A172 (cell line): ENCODE results near the gene PRR23A. TPM values are rescaled to one million over a fixed set of nuclear protein-coding genes. Genes with fewer than 3 reads are reported as not detected.
A peak's percentile ranks its signal among the peaks of the same experiment; 100 is the strongest.
"Not testable (repeated sequence)": the region's sequence is repeated elsewhere in the genome, so short reads cannot be mapped to it uniquely, and the experiment has no call there.

Experiments used
- DNase-seq: peaks from one replicate; pipeline ENCODE4 v3.0.0-alpha.2; 2015; ENCODE audit warnings: low spot score
- total RNA-seq: library from RNA; depleted of rRNA; stranded (reverse); fragments of >200 nt; shearing (Covaris generic); gene quantifications from 2 replicates; pipeline ENCODE4 v1.2.3, GENCODE V29; 2014; rRNA removed

Gene PRR23A
- not detected in 2 replicates for total RNA-seq

GRCh38 chr3:139006051-139006716, at the start of gene PRR23A:
Gene PRR23A (minus strand): TSS chr3:139006268. CDS start chr3:139006268, 0 bp downstream.
- no peak for DNase-seq

- DNase-seq: no peak
Observed at GRCh38 chr3:139052802-139053600, 46.9 kb upstream of the PRR23A start.

DNA sequence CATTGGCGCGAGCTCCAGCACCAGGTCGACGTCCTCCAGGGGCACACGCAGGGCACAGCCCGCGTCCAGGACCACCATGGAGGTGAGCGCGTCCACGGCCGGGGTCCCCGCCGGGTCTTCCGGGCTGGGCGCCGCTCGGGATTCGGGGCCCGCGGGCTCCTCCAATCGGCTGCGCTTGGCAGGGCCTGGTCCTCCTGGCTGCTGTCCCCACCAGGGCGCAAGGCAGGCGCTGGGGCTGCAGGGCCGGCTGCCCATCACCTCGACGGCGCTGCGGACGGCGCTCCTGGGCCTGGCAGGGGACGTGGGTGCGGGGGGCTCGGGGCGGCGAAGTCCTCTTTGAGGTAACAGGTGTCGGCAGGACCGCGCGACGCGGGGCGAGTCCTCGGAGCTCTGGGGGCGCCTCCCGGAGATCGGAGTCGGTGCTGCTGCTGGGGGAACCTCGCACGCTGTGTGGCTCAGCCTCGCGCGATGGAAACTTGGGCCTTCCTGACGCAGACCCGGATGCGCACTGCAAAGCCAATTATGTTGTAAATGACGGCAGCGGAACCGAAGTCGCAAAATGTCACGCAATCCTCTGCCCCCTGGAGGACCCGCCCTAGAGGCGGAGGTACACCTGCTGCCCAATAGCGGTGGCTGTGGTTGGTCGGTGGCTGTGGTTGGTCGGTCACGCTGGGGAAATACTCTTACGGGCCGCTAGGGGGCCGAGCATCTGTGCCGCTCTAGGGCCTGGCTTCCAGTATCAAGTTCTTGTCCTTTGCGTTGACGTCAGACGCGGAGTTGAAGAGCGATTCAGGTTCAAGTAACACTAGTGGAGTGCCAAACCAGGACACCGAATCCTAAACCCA, 38.5 kb upstream of the PRR23A start, which contains the start of gene PRR23C:
Gene PRR23C, minus strand, starts transcription at position 527 of the 845 bp plus-strand sequence. Its CDS starts 272 bp downstream, at position 255.
- no peak for DNase-seq

DNA sequence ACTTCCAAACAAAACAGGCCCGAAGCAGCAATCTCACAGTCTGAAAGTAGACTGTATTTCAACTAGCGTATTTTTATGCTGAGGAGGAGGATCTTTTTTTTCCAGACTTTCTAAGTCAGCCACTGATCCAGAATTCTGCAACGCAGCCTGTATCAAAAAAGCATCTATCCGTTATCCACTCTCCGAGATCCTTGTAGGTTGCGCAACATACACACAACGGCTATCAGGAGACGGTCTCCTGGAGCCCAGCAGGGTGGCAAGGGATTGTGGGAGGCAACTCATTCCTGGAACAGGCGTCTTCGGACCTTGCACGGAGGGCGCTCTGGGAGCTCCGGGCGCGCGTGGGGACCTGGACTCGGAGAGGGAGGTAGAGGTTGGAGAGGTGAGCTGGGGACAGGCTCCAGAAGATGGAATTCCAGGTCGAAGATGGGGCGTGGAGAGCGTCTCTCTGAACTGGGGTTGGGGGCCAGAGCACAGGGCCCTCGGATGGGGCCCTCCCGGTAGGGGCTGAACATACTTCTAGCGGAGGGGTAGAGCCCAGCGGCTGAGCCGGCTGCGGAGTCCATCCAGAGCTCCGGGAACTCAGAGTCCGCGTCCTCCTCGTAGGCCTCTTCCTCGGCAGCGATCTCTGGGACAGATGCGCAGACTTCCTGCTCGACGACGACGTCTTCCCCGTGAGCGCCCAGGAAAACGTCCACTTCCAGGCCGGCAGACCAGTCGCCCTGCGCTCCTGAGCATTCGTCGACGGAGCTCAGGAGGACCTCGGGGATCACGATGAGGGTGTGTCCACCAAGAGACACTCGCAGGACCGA, 37.7 kb upstream of the PRR23A start:
- no peak for DNase-seq

DNA sequence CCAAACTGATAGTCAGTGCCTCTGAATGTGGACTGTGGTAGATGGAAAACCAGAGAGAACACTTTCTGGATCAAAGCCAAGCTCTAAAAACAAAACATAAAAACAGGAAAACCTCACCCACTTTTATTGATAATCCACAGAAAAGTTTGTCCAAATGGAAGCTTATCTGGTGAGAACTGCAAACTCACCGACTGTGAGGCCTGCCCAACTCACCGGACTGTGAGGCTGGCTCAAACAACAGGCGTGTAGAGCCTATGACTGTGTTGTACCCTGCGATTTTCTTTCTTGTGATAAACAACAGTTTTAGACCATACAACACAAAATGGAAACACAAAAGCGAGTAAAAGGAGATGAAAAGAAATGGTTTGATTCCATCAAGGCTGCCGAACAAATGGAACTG, 31.4 kb upstream of the PRR23A start:
- DNase-seq: no peak

- no peak for DNase-seq
Observed at GRCh38 chr3:139032326-139033002, 26.4 kb upstream of the PRR23A start.

- not testable (repeated sequence) for DNase-seq
Observed at GRCh38 chr3:139030576-139030975, 24.5 kb upstream of the PRR23A start.

DNA sequence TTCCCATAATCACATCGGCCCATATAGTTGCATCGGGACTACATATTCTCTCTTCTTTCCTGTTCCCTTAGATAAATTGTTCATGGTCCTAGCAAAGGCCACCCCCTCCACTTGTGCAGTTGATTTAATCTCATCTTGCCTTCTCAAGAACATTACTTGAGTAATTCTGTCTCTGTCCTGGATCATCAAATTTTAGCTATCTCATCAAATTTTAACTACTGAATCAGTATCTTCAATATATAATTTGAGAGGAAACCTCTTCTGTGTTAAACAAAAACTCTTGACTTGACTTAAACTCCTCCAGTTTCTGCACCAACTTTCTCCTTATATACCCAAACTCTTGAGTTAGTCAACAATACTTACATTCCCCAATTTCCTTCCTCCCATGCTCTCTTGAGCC, 18.9 kb upstream of the PRR23A start:
- no peak for DNase-seq

DNA sequence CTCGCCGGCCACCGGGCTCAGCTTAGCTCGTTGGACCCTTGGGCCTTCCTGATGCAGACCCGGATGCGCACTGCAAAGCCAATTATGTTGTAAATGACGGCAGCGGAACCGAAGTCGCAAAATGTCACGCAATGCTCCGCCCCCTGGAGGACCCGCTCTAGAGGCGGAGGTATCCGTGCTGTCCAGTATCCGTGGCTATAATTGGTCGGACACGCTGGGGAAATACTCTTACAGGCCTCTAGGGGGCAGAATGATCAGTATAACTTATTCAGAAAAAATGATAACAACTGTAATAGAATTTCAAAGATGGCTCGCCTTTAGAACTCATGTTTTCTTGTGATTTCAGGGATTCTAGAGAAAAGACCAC, 14.8 kb upstream of the PRR23A start, which contains the start of gene PRR23B:
Gene PRR23B, minus strand, starts transcription at position 59 of the 367 bp plus-strand sequence. CDS start 265 bp downstream, outside the sequence.
- no peak for DNase-seq

DNA sequence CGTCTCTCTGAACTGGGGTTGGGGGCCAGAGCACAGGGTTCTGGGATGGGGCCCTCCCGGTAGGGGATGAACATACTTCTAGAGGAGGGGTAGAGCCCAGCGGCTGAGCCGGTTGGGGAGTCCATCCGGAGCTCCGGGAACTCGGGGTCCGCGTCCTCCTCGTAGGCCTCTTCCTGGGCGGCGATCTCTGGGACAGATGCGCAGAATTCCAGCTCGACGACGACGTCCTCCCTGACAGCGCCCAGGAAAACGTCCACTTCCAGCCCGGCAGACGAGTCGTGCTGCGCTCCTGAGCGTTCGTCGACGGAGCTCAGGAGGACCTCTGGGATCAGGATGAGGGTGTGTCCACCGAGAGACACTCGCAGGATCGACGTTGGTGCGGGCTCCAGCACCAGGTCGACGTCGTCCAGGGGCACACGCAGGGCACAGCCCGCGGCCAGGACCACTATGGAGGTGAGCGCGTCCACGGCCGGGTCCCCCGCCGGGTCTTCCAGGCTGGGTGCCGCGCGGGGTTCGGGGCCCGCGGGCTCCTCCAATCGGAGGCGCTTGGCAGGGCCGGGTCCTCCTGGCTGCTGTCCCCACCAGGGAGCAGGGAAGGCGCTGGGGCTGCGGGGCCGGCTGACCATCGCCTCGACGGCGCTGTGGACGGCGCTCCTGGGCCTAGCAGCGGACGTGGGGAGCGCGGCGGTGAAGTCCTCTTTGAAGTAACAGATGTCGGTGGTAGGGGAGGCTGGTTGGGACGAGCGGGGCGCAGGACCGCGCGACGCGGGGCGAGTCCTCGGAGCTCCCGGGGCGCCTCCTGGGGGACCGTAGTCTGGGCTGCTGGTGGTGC, 14.2 kb upstream of the PRR23A start:
- no peak for DNase-seq

- no peak for DNase-seq
Observed at GRCh38 chr3:139016430-139017048, 10.5 kb upstream of the PRR23A start.

DNA sequence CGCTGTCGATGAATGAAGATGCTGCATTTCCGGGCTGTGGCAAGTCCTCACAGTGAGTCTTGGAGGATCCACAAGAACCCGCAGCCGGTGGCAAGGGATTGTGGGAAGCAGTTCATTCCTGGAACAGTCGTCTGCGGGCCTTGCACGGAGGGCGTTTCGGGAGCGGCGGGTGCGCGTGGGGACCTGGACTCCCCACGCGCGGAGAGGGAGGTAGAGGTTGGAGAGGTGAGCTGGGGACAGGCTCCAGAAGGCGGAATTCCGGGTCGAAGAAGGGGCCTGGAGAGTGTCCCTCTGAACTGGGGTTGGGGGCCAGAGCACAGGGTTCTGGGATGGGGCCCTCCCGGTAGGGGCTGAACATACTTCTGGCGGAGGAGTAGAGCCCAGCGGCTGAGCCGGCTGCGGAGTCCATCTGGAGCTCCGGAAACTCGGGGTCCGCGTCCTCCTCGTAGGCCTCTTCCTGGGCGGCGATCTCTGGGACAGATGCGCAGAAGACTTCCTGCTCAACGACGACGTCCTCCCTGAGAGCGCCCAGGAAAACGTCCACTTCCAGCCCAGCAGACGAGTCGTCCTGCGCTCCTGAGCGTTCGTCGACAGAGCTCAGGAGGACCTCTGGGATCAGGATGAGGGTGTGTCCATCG, 593 bp downstream of the PRR23A start:
- no peak for DNase-seq

GRCh38 chr3:138995706-138996105, 10.4 kb downstream of the PRR23A start:
- no peak for DNase-seq

GRCh38 chr3:138987181-138987580, 18.9 kb downstream of the PRR23A start:
- DNase-seq: no peak

DNA sequence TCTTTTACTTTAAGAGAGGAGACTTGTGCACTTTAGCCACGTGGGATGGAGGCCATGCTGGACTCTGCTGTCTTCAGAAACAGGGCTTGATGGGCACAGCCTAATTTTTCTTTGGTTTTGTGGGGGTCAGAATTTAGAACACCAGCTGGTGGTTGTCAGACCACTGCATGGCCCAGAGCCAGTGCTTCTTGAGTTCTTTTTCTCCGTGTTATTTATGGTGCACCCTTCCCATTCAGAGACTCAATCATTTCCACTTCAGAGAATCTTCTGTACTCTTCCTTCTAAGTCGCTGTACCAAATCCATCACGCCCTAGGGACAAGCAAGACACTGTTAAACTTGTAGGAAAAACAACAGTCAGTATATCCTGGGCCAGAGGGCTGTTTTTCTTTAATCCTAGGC, 20.1 kb downstream of the PRR23A start:
- no peak for DNase-seq

DNA sequence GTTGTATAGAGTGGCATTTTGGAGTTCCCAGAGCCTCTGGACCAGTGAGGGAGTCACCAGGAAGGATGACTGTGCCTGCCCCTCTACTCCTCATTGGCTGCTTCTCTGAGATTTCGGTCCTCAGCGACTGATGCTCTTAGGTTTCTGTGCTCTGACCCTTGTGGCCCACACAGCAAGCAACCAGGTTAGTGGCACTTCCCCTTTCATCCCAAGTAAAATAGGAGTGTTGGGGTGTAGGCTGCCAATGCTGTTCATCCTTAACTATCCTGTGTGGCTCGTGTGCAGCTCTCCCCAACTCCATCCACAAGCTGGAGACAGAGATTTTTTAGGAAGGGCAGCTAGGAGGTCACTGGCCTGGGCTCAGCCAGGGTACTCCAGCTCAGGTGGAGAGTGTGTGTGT, 21.3 kb downstream of the PRR23A start:
- no peak for DNase-seq

- DNase-seq: no peak
Observed at GRCh38 chr3:138976047-138976446, 30.0 kb downstream of the PRR23A start.

DNA sequence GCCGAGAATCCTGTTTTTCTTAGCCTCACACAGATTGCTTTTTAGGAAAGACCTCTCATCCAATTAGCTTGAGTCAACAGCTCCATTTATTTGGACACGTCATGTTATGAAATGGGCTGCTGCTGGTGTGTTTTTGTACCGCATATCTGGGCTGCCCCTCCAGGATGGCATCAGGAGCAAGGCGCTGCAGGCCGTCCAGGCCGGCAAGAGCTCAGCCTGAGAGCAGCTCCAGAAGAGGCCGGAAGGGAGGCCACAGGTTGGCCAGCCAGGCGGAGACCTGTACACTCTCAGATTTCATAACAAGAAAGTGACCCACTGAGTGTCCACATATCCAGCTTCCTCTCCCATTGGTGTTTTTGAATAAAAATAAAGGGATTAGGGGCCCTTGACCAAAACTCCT, 30.7 kb downstream of the PRR23A start:
- no peak for DNase-seq

GRCh38 chr3:138974462-138974861, 31.6 kb downstream of the PRR23A start:
- DNase-seq: peak; percentile 37
